Type B pancreatic cell (in vitro differentiated cells): ENCODE results near the gene HOXA4. TPM values are rescaled to one million over a fixed set of nuclear protein-coding genes. Genes with fewer than 3 reads are reported as not detected.

Source experiments
- DNase-seq: peaks from one replicate; pipeline ENCODE4 v3.0.0; 2021; ENCODE audit warnings: mixed read lengths; ENCODE audit not compliant: unreplicated experiment; ENCODE audit errors: extremely low spot score
- H3K27ac Mint-ChIP-seq: 2 replicates; pipeline ENCODE4 v1.8.0; 2021; ENCODE audit warnings: mild to moderate bottlenecking, mixed read lengths
- H3K27me3 Mint-ChIP-seq: 2 replicates; pipeline ENCODE4 v1.8.0; 2021; ENCODE audit warnings: mixed read lengths
- H3K36me3 Mint-ChIP-seq: 2 replicates; pipeline ENCODE4 v1.8.0; 2021; ENCODE audit warnings: mixed read lengths
- H3K4me1 Mint-ChIP-seq: one replicate; pipeline ENCODE4 v1.8.0; 2021; ENCODE audit warnings: mixed read lengths; ENCODE audit not compliant: unreplicated experiment
- H3K4me3 Mint-ChIP-seq: 2 replicates; pipeline ENCODE4 v1.8.0; 2021; ENCODE audit warnings: mild to moderate bottlenecking, mixed read lengths
- H3K9me3 Mint-ChIP-seq: 2 replicates; pipeline ENCODE4 v1.8.0; 2021; ENCODE audit warnings: mixed read lengths
- total RNA-seq: library from RNA; stranded (reverse); gene quantifications from 2 replicates; pipeline ENCODE4 v1.2.1, GENCODE V29; 2021; ENCODE audit warnings: low replicate concordance
- TF ChIP-seq, protein P1 (sequence below): fragments of 200-600 bp; sonication (generic); conservative IDR thresholded peaks from 2 replicates; pipeline ENCODE4 v1.5.0; 2021; ENCODE audit warnings: antibody characterized with exemption, mild to moderate bottlenecking

Gene HOXA4
- total RNA-seq, 1 donor from 2014 or later: 28.5 TPM

DNA sequence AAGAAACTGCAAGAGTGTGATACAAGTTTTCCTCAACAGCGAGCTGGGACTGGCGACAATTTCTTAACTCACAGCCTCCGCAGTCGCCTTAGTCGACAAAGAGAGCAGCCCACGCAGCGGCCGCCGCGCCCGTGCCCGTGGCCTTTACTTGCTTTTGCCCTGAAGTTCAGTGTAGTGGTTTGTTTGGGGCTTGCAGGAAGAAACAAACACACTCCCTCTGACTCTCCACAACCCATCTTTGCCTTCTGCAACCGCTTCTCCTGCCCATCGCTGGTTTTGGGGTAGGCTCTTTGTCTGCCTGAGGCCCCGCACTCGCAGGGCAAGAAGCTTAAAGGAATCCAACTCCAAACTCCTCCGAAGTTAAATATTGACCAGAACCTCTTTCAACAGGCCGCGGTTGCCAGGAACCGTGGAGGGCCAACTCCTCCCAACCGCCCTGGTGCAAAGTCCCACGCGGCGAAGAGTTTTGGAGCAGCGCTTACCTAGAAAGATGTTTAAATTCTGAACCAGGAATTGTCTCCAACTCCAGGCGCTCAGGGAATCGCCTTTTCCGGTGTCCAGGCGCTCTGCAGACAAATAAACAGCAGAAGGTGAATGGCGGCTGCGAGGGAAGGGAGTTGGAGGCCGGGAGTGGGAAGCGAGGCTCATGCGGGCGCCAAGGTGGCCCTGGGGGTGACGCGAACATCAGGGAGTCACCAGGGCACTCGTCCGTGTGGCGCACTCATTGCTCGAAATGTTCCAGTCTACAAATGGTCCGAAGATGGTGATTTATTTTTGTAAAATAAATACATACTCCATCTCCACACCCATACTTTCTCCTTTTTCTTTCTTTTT is 8.3 kb downstream of the HOXA4 start:
- peak overlapping the region; percentile 99 for H3K27ac Mint-ChIP-seq
- DNase-seq: no peak
- peaks cover 45% of the 10 kb centered on the region for H3K36me3 Mint-ChIP-seq
- no peaks in the 10 kb centered on the region for H3K9me3 Mint-ChIP-seq
- peaks cover 61% of the 10 kb centered on the region for H3K4me1 Mint-ChIP-seq
- H3K4me3 Mint-ChIP-seq: peak overlapping the region; percentile 91
- TF ChIP-seq, protein P1, sequence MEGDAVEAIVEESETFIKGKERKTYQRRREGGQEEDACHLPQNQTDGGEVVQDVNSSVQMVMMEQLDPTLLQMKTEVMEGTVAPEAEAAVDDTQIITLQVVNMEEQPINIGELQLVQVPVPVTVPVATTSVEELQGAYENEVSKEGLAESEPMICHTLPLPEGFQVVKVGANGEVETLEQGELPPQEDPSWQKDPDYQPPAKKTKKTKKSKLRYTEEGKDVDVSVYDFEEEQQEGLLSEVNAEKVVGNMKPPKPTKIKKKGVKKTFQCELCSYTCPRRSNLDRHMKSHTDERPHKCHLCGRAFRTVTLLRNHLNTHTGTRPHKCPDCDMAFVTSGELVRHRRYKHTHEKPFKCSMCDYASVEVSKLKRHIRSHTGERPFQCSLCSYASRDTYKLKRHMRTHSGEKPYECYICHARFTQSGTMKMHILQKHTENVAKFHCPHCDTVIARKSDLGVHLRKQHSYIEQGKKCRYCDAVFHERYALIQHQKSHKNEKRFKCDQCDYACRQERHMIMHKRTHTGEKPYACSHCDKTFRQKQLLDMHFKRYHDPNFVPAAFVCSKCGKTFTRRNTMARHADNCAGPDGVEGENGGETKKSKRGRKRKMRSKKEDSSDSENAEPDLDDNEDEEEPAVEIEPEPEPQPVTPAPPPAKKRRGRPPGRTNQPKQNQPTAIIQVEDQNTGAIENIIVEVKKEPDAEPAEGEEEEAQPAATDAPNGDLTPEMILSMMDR: no peak
- H3K27me3 Mint-ChIP-seq: peaks cover 38% of the 10 kb centered on the region

DNA sequence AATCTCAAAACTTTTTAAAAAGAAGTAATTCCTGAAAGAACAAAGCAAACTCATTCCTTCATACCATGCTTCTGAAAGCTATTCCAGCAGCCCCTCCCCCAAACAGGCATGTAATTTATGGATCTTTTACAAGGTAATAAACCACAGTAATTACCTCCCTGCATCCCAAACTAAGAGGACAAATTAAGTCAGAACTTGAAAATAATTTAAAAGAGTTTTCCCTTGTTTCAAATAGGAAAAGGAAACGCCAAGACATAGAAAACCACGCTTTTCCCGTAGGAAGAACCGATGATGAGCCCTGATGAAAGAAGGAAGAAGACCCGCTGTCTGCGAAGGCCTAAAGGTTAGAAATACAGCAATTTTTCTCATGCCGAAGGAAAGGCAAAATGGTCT is 8.9 kb downstream of the HOXA4 start:
- Mint-ChIP-seq H3K36me3 (peaks cover 46% of the 10 kb centered on the region), H3K27me3 (peaks cover 38% of the 10 kb centered on the region), H3K4me1 (peaks cover 54% of the 10 kb centered on the region), H3K27ac (peak overlapping the region; percentile 99), H3K9me3 (no peaks in the 10 kb centered on the region), H3K4me3 (peak overlapping the region; percentile 91)
- DNase-seq: no peak
- TF ChIP-seq, protein P1: no peak

DNA sequence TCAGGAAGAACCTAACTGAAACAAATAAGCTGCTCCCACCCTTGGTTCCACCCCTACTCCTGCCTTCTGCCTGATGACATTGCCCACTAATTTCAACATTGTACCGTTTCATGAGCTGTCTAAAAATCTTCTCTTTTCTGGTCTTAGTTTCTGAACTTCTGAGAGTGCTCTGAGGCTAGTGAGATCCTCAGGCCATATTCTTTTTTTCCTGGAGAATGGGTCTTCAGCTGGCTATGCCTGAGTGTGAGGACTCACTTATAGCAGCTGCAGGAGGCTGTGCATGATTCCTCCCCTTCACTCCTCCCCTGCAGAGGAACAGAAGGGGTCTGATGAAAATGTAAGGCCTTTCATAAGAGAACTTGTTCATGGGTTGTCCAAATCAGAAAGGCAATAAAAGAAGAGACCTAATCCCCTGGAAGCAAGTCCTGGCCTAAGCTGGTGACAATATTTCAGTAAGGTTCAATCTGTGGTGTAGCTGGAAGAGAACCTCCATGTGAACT is 11.1 kb downstream of the HOXA4 start:
- H3K4me3 Mint-ChIP-seq: peak overlapping the region; percentile 91
- peaks cover 37% of the 10 kb centered on the region for H3K27me3 Mint-ChIP-seq
- peak overlapping the region; percentile 99 for H3K27ac Mint-ChIP-seq
- H3K9me3 Mint-ChIP-seq: no peaks in the 10 kb centered on the region
- DNase-seq: no peak
- peaks cover 61% of the 10 kb centered on the region for H3K36me3 Mint-ChIP-seq
- TF ChIP-seq, protein P1: no peak
- peaks cover 32% of the 10 kb centered on the region for H3K4me1 Mint-ChIP-seq

DNA sequence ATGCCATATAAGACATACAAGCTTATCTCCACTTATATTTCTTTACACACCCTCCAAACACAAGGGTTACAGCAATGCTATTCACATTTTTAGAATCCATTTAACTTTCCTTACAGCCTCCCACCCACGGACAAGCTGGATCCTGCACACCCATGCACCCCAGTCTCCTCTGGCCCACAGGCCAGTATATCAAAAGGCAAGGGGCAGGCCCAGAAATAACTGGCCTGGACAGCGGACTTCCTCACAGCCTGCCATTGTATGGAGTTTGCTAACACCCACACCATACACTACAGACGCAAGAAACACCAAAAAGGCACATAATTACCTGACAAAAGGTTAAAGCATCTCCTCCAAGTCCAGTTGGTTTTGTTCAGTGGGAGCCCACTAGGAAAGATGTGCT is 12.0 kb downstream of the HOXA4 start:
- TF ChIP-seq, protein P1: no peak
- H3K9me3 Mint-ChIP-seq: no peaks in the 10 kb centered on the region
- H3K36me3 Mint-ChIP-seq: peaks cover 55% of the 10 kb centered on the region
- H3K4me3 Mint-ChIP-seq: peak overlapping the region; percentile 91
- peaks cover 23% of the 10 kb centered on the region for H3K4me1 Mint-ChIP-seq
- peaks cover 32% of the 10 kb centered on the region for H3K27me3 Mint-ChIP-seq
- no peak for DNase-seq
- peak overlapping the region; percentile 99 for H3K27ac Mint-ChIP-seq

DNA sequence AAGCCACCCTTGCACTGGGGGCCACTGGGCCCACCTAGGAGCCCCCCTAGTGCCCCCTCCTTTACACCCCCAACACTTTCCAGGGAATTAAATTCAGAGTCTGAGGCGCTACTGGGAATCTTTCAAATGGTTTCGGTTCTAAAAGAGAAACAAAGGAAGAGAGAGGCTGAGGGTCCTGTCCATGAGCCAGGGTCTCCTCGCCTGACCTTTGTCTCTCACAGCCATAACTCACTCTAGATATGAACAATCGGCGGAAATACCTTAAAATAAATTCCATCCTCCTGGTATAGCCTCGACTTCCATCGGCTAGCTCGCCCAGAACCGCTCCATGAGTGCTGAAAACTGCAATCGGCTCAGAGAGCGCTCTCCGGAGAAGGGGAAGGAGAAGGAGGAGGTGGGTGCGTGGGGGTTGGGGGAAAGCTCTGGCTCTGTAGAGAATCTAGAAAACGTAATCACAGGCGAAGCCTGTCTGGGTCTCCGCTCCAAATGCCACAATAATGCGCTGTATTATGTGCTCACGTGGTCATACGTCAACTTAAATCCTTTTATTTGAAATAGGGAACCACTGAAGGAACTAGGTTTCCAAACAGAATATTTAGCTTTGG is 12.6 kb downstream of the HOXA4 start:
- Mint-ChIP-seq H3K4me1 (peaks cover 23% of the 10 kb centered on the region), H3K4me3 (peak overlapping the region; percentile 91), H3K9me3 (no peaks in the 10 kb centered on the region), H3K36me3 (peaks cover 54% of the 10 kb centered on the region), H3K27ac (peak overlapping the region; percentile 99), H3K27me3 (peaks cover 33% of the 10 kb centered on the region)
- TF ChIP-seq, protein P1: no peak
- DNase-seq: peak; percentile 68
